Smooth muscle cell (in vitro differentiated cells): ENCODE data around the gene BCAS4. TPM values are rescaled to one million over a fixed set of nuclear protein-coding genes. Genes with fewer than 3 reads are reported as not detected.

Source experiments
- DNase-seq: peaks from one replicate; lab custom pipeline; 2025; ENCODE audit not compliant: unreplicated experiment; lab: John Stamatoyannopoulos, UW
- H2AFZ ChIP-seq: fragments of 200-600 bp; sonication (generic); 2 replicates; pipeline ENCODE4 v1.6.0; 2016; ENCODE audit warnings: antibody characterized with exemption, low read depth, mild to moderate bottlenecking
- H3F3A ChIP-seq: fragments of 200-600 bp; sonication (generic); 2 replicates; pipeline ENCODE4 v1.6.0; 2017; ENCODE audit warnings: antibody characterized with exemption, low read depth
- H3K27ac ChIP-seq: fragments of 200-600 bp; sonication (generic); 2 replicates; pipeline ENCODE4 v1.5.1; 2016; ENCODE audit warnings: low read depth, mild to moderate bottlenecking
- H3K27me3 ChIP-seq: fragments of 200-600 bp; sonication (generic); 2 replicates; pipeline ENCODE4 v1.6.1; 2016; ENCODE audit warnings: low read depth, mild to moderate bottlenecking
- H3K36me3 ChIP-seq: fragments of 200-600 bp; sonication (generic); 2 replicates; pipeline ENCODE4 v1.5.1; 2016; ENCODE audit warnings: low read depth
- H3K4me1 ChIP-seq: fragments of 200-600 bp; sonication (generic); 2 replicates; pipeline ENCODE4 v1.5.1; 2016; ENCODE audit warnings: low read depth
- H3K4me2 ChIP-seq: fragments of 200-600 bp; sonication (generic); 2 replicates; pipeline ENCODE4 v1.6.0; 2016; ENCODE audit warnings: mild to moderate bottlenecking
- H3K4me3 ChIP-seq: fragments of 200-600 bp; sonication (generic); 2 replicates; pipeline ENCODE4 v1.5.1; 2016; ENCODE audit warnings: mild to moderate bottlenecking
- H3K79me2 ChIP-seq: fragments of 200-600 bp; sonication (generic); 2 replicates; pipeline ENCODE4 v1.6.0; 2016; ENCODE audit warnings: low read depth, mild to moderate bottlenecking
- H3K9ac ChIP-seq: fragments of 200-600 bp; sonication (generic); 2 replicates; pipeline ENCODE4 v1.6.0; 2016; ENCODE audit warnings: low read depth
- H3K9me3 ChIP-seq: fragments of 200-600 bp; sonication (generic); replicated peaks from 2 replicates; pipeline ENCODE4 v1.5.1; 2016; ENCODE audit warnings: low read depth
- H4K20me1 ChIP-seq: fragments of 200-600 bp; sonication (generic); 2 replicates; pipeline ENCODE4 v1.6.0; 2016; ENCODE audit warnings: low read depth
- WGBS: methylation state at CpG from one replicate; pipeline ENCODE4 v1.1.7; 2016; ENCODE audit warnings: low lambda C conversion rate; 5-methylcytosine and 5-hydroxymethylcytosine counted together
- polyA plus RNA-seq: library from polyadenylated mRNA; unstranded; fragments of >200 nt; fragmentation: Nextera tagmentation; extraction: Ambion mirVana; gene quantifications from 2 replicates; pipeline ENCODE4 v1.2.1, GENCODE V29; 2016
- total RNA-seq: library from RNA; depleted of rRNA; stranded (reverse); fragments of >200 nt; gene quantifications from 2 replicates; pipeline ENCODE4 v1.2.3, GENCODE V29; 2014
- TF ChIP-seq, protein P1 (sequence below): fragments of 200-600 bp; sonication (generic); IDR thresholded peaks from 2 replicates; pipeline ENCODE4 v1.5.1; 2017; ENCODE audit warnings: borderline replicate concordance, mild to moderate bottlenecking, antibody characterized with exemption; ENCODE audit not compliant: insufficient read depth, poor library complexity, severe bottlenecking

BCAS4 gene
- total and polyA plus RNA-seq, 2 experiments from 2014 or later = 5.3 to 14.1 TPM

- TF ChIP-seq, protein P1, sequence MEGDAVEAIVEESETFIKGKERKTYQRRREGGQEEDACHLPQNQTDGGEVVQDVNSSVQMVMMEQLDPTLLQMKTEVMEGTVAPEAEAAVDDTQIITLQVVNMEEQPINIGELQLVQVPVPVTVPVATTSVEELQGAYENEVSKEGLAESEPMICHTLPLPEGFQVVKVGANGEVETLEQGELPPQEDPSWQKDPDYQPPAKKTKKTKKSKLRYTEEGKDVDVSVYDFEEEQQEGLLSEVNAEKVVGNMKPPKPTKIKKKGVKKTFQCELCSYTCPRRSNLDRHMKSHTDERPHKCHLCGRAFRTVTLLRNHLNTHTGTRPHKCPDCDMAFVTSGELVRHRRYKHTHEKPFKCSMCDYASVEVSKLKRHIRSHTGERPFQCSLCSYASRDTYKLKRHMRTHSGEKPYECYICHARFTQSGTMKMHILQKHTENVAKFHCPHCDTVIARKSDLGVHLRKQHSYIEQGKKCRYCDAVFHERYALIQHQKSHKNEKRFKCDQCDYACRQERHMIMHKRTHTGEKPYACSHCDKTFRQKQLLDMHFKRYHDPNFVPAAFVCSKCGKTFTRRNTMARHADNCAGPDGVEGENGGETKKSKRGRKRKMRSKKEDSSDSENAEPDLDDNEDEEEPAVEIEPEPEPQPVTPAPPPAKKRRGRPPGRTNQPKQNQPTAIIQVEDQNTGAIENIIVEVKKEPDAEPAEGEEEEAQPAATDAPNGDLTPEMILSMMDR = no peak
- Histone ChIP-seq H2AFZ (no peak overlapping the region), H3K79me2 (no peaks in the 10 kb centered on the region), H4K20me1 (no peaks in the 10 kb centered on the region), H3K9ac (no peak overlapping the region), H3K4me2 (no peak overlapping the region), H3K4me3 (no peak overlapping the region), H3K27ac (no peak overlapping the region), H3K4me1 (no peaks in the 10 kb centered on the region), H3K36me3 (no peaks in the 10 kb centered on the region), H3F3A (no peaks in the 10 kb centered on the region), H3K27me3 (no peaks in the 10 kb centered on the region), H3K9me3 (no peaks in the 10 kb centered on the region)
- no peak for DNase-seq
- whole genome bisulfite sequencing = 91% methylated on average over 15 of the region's 15 CpGs
Observed at GRCh38 chr20:50845566-50846215, 50.8 kb downstream of the BCAS4 start.

DNA sequence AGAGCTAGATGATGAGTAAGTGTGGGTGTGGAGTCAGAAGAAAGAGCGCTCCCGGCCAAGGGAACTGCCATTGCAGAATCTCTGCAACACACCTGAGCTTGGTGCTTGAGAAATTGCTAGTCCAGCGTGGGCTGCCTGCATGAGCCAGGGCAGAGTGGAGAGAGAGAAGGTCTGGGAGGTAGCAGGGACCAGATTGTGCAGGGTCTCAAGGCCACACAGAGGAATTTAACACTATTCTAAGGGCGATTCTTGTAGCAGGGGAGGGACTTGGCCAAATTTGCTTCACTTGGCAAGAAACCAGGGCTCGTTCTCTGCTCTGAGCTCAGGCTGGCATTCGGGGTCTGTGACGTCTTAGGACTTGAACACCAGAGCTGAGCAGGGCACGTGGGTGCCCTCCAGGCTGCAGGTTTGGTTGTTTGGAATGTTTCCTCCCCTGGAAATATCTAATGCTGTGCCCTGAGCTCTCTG, 53.5 kb downstream of the BCAS4 start:
- Histone ChIP-seq H3K4me2 (no peak overlapping the region), H4K20me1 (no peaks in the 10 kb centered on the region), H3K9ac (no peak overlapping the region), H3K27ac (no peak overlapping the region), H3K4me1 (no peaks in the 10 kb centered on the region), H2AFZ (no peak overlapping the region), H3K9me3 (no peaks in the 10 kb centered on the region), H3K36me3 (no peaks in the 10 kb centered on the region), H3K27me3 (no peaks in the 10 kb centered on the region), H3K4me3 (no peak overlapping the region), H3K79me2 (no peaks in the 10 kb centered on the region), H3F3A (no peaks in the 10 kb centered on the region)
- TF ChIP-seq, protein P1 = no peak
- 73% methylated on average over 7 of the region's 8 CpGs for WGBS
- DNase-seq = no peak

DNA sequence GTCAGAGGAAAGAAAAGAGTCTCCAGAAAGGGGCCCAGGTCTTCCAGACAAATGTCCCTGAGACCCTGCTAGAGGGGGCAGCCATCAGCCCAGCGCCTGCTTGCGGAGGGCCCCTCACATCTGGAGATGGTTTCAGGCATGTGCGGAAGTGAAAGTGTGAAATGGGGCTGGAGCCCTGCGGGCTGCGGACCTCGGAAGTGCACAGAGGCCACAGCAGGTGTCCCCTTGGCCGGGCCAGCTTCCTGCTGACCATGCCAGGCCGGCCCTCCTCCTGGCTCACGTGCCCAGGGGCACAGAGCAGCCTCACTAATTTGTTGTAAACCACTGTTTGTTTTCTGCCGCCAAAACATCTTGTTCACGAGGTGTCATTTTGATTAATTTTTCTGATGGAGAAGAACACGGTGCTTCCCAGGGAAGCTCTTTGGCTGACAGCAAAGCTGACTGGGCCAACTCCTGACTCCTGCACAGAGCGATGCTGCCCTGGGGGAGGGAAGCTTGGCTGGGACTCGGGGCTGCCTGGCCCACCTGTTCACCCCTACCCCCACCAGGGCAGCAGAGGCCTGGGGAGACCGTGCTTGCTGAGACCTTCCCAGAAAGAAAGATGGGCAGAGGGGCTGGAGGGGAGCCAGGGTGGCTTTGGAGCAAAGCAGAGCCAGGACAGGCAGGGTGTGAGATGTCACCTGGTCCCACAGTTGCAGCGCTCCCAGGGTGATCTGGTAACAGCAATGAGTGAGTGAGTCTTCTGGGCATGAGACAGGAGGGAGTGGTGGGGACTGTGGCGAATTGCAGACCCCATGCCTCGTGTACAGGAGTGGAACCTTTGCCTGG, 54.2 kb downstream of the BCAS4 start:
- Histone ChIP-seq H4K20me1 (no peaks in the 10 kb centered on the region), H2AFZ (no peak overlapping the region), H3K79me2 (no peaks in the 10 kb centered on the region), H3K9me3 (no peaks in the 10 kb centered on the region), H3K9ac (no peak overlapping the region), H3K4me1 (no peaks in the 10 kb centered on the region), H3K4me2 (no peak overlapping the region), H3K4me3 (no peak overlapping the region), H3K27me3 (no peaks in the 10 kb centered on the region), H3K36me3 (no peaks in the 10 kb centered on the region), H3F3A (no peaks in the 10 kb centered on the region), H3K27ac (no peak overlapping the region)
- 78% methylated on average over 18 of the region's 18 CpGs for WGBS
- no peak for DNase-seq
- TF ChIP-seq, protein P1 = no peak
